ENCODE data around the gene GPR135. TPM values are rescaled to one million over a fixed set of nuclear protein-coding genes. Genes with fewer than 3 reads are reported as not detected.

The GPR135 gene
- total RNA-seq, 1 donor from 2014 or later: 3.4 TPM

DNA sequence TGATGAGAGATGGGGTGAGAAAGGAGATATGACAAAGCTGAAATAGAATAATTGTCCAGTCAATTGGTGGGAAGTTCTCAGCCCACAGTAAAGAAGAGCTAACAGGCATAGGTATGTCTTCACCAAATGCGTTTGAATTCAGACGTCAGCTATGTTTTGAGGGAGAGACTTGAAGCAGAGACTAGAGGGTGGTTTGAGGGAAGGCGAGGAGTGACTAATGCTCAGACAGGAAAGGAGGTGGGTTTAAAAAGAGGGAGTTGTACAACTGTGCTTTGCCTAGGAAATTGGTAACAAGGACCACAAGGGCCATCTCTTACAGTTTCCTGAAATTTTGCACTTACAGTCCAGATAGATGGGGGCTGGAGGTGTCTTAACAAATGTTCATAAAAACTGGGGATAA lies 25.6 kb upstream of the GPR135 start:
- no peaks in the 10 kb centered on the region for H3K27me3 ChIP-seq (ENCODE audit: low read depth)
- TF ChIP-seq, protein P1, sequence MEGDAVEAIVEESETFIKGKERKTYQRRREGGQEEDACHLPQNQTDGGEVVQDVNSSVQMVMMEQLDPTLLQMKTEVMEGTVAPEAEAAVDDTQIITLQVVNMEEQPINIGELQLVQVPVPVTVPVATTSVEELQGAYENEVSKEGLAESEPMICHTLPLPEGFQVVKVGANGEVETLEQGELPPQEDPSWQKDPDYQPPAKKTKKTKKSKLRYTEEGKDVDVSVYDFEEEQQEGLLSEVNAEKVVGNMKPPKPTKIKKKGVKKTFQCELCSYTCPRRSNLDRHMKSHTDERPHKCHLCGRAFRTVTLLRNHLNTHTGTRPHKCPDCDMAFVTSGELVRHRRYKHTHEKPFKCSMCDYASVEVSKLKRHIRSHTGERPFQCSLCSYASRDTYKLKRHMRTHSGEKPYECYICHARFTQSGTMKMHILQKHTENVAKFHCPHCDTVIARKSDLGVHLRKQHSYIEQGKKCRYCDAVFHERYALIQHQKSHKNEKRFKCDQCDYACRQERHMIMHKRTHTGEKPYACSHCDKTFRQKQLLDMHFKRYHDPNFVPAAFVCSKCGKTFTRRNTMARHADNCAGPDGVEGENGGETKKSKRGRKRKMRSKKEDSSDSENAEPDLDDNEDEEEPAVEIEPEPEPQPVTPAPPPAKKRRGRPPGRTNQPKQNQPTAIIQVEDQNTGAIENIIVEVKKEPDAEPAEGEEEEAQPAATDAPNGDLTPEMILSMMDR (IDR thresholded peaks at IDR 0.05): no peak
- no peak overlapping the region for H3K4me3 ChIP-seq
- peaks cover 21% of the 10 kb centered on the region for H3K4me1 ChIP-seq
- peaks cover 78% of the 10 kb centered on the region for H3K36me3 ChIP-seq
- H3K27ac ChIP-seq: no peak overlapping the region
- ATAC-seq (no peak), DNase-seq (no peak)
- H3K9me3 ChIP-seq: no peaks in the 10 kb centered on the region
- intact Hi-C loops (cut with DNase I): no loop called here

DNA sequence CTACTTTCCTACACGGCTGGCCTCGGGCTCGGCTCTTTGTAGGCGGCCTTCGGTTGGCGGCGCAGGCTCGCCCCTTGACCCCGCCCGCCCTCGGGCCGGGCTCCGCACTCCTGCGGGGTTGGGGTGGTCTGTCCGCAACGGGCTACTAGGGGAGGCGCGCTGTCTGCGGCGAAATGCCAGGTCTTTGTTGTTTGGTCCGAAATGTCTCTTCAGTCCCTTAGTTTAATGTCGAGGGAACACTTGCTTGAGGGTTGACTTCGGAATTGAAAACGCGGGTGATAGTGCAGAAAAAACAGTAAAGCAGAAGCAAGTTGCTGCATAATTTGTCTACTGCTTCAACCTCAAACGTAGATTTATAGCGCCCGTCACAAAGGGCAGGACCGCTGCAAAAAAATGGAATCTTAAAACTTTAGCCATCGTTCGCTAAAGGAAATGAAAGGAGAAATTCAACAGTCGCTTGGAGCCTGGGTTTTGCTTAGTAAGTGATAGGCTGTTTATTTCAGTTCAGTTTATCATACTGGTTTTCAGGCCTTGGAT lies 19.5 kb upstream of the GPR135 start:
- peaks cover 57% of the 10 kb centered on the region for H3K4me1 ChIP-seq
- H3K4me3 ChIP-seq: peak overlapping the region; percentile 79
- intact Hi-C loops (cut with DNase I): no loop called here
- H3K9me3 ChIP-seq: no peaks in the 10 kb centered on the region
- H3K27me3 ChIP-seq (ENCODE audit: low read depth): no peaks in the 10 kb centered on the region
- TF ChIP-seq, protein P1 (IDR thresholded peaks at IDR 0.05): no peak
- H3K27ac ChIP-seq: peak overlapping the region; percentile 95
- peaks cover 23% of the 10 kb centered on the region for H3K36me3 ChIP-seq
- ATAC-seq (peak; percentile 65 to 72), DNase-seq (no peak)

DNA sequence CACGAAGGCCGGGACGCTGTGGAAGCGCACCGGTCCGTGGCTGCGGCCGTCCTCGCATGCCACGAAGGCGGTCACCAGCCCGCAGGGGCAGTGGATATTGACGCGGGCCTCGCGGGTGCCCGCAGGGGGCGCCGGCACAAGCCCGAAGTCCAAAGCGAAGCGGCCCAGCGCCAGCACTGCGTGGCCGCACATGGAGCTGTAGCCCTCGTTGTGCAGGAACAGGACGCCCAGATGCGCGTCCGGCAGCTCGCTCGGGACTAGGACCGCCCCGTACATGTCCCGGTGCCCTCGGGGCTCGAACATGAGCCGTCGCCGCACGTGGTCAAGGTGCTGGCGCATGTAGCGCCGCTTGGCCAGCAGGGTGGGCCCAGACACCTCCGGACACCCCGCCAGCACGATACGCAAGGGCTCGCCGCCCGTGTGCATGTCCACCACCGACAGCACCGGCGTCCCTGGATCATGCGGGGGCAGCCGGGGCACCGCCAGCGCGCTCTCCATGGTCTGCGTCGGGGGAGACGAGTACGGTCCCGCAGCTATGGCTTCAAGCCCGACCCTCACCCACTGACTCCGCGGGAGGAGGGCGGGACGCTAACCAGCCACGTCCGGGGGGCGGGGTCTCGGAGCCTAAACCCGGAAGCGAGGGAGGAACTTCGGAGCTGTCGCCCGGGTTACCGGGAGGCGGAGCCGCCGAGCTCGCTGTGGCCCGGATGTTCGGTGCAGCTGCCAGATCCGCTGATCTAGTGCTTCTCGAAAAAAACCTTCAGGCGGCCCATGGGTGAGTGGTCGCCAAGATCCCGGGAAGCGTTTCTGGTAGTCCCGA lies 18.8 kb upstream of the GPR135 start, which contains the start of the genes JKAMP and L3HYPDH:
TSS of gene JKAMP (plus strand) at position 699 of the 820 bp plus-strand sequence. CDS start at position 772, 73 bp downstream.
TSS of gene L3HYPDH (minus strand) at position 590 of the 820 bp plus-strand sequence. CDS start at position 498, 92 bp downstream.
- H3K36me3 ChIP-seq: peaks cover 18% of the 10 kb centered on the region
- intact Hi-C loops (cut with DNase I): no loop called here
- peak within 1 kb of the TSS; percentile 95 for H3K27ac ChIP-seq
- H3K27me3 ChIP-seq (ENCODE audit: low read depth): no peaks in the 10 kb centered on the region
- H3K4me3 ChIP-seq: peak within 1 kb of the TSS; percentile 79
- DNase-seq (peak; percentile 99), ATAC-seq (peak; percentile 98)
- no peaks in the 10 kb centered on the region for H3K9me3 ChIP-seq
- TF ChIP-seq, protein P1 (IDR thresholded peaks at IDR 0.05): peak; percentile 71
- peaks cover 57% of the 10 kb centered on the region for H3K4me1 ChIP-seq

DNA sequence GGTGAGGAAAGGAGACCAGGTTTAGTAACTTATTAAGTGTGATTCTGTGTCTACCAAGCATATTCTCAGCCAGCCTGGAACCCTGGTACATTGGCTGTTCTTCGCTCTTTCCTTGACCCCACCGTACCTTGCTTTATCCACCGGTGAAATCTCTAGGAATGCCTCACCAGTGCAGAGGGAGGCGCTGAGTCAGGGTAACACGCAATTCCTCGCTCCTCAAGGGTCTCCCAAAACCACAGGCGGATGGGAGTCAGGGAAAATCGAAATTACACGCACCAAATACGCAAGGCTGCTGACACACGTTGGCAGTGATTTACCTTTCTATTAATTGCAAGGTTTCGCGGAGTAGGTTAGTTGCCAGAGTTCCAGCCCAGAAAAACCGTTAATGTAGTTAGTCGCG lies 18.2 kb upstream of the GPR135 start:
- Histone ChIP-seq H3K9me3 (no peaks in the 10 kb centered on the region), H3K36me3 (peaks cover 16% of the 10 kb centered on the region), H3K4me3 (peak overlapping the region; percentile 79), H3K4me1 (peaks cover 50% of the 10 kb centered on the region), H3K27ac (peak overlapping the region; percentile 95), H3K27me3 (ENCODE audit: low read depth) (no peaks in the 10 kb centered on the region)
- peak in 1 of 2 donors; percentile 20 for ATAC-seq
- intact Hi-C loops (cut with DNase I): no loop called here
- TF ChIP-seq, protein P1 (IDR thresholded peaks at IDR 0.05): no peak
- DNase-seq: no peak

DNA sequence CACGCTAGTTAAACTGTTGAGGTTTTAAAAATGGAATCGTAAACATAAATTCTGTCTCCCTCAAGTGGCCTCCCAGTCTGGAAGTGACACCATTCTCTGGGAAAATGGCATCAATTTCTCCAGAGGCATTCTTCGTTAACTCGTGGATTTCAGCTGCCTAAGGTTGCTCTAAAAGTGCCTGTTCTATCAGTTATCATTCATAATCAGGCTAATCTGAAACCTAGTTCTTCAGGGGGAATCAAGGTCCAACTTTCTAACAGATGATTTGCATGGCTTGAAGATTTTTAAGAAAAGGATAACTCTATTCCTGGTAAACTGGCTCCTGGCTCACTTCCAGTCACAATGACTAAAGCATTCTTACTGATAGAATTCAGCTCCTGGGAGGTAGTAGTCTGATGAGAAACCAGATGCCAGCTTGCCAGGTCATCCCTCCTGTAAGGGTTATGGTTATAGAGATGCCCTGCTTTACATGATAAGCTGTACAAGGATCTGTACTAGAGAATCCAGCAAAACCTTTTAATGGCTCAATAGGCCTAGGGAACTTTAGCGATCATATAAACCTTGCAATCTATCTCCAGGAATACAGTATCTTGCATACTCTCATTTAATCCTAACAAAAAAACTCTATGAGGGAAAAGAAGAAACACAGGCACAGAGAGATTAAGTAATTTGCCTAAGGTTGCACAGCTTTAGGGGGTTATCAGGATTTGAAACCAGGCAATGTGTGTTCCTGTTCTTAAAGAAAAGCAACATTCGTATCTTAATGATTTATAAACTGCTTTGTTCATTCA lies 17.6 kb upstream of the GPR135 start:
- H3K27ac ChIP-seq: peak overlapping the region; percentile 95
- peaks cover 10% of the 10 kb centered on the region for H3K36me3 ChIP-seq
- DNase-seq (no peak), ATAC-seq (no peak)
- no peaks in the 10 kb centered on the region for H3K9me3 ChIP-seq
- no peaks in the 10 kb centered on the region for H3K27me3 ChIP-seq (ENCODE audit: low read depth)
- peak overlapping the region; percentile 79 for H3K4me3 ChIP-seq
- TF ChIP-seq, protein P1 (IDR thresholded peaks at IDR 0.05): no peak
- intact Hi-C loops (cut with DNase I): no loop called here
- H3K4me1 ChIP-seq: peaks cover 49% of the 10 kb centered on the region
